T-helper 1 cell treated with Interleukin-12 subunit alpha and Interleukin-12 subunit beta and Interleukin-4 antibody, amounts not matched to agents 30 μg/mL and 1 μg/mL, for 36 hours (primary cell): Measurements from ENCODE around the gene UTP11.
"Not testable (repeated sequence)": the region's sequence is repeated elsewhere in the genome, so short reads cannot be mapped to it uniquely, and the experiment has no call there.

Experiments used
- H3K27ac Mint-ChIP-seq: one replicate; pipeline ENCODE4 v1.8.0; 2021; ENCODE audit warnings: mild to moderate bottlenecking, mixed read lengths
- H3K27me3 Mint-ChIP-seq: one replicate; pipeline ENCODE4 v1.8.0; 2021; ENCODE audit warnings: low read depth, mixed read lengths
- H3K36me3 Mint-ChIP-seq: one replicate; pipeline ENCODE4 v1.8.0; 2021; ENCODE audit warnings: low read depth, mixed read lengths
- H3K4me1 Mint-ChIP-seq: one replicate; pipeline ENCODE4 v1.8.0; 2021; ENCODE audit warnings: low read depth, mixed read lengths
- H3K4me3 Mint-ChIP-seq: one replicate; pipeline ENCODE4 v1.8.0; 2021; ENCODE audit warnings: mild to moderate bottlenecking, moderate library complexity, mixed read lengths
- H3K9me3 Mint-ChIP-seq: one replicate; pipeline ENCODE4 v1.8.0; 2021; ENCODE audit warnings: mixed read lengths

Gene UTP11

DNA sequence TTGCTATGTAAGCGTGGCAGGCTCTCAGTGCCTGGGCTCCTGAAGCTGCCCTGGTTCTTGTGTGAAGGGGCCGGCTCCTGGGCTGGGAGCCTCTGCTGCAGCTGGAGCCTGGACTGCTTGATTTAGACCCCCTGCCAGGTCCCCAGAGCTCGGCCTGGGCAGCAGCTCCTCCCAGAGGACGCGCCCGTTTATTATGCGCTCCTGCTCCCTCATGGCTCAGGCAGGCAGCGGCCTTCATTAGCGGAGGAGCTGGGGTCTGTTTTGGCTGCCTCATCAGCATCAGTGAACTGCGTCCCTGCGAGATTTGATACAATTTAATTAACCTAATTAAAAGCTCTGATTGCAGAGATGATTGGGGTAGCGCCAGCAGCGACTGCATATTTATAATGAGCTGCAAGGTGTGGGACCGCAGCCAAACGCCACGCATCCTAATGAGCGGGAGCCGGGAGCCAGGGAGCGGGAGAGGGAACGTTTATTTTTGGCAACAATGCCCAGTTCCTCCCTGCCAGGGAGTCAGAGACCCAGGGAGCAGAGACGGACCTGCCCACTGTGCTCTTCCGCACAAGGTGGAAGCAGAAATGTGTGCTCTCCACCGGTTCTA, 16.6 kb downstream of the UTP11 start:
- peaks cover 37% of the 10 kb centered on the region for H3K4me1 Mint-ChIP-seq

GRCh38 chr1:38029685-38030511, 17.4 kb downstream of the UTP11 start:
- H3K27ac Mint-ChIP-seq: peak overlapping the region; percentile 62
- no peaks in the 10 kb centered on the region for H3K27me3 Mint-ChIP-seq
- H3K36me3 Mint-ChIP-seq: peaks cover 6% of the 10 kb centered on the region
- H3K4me1 Mint-ChIP-seq: peaks cover 37% of the 10 kb centered on the region
- H3K9me3 Mint-ChIP-seq: no peaks in the 10 kb centered on the region
- peak overlapping the region; percentile 63 for H3K4me3 Mint-ChIP-seq

More for the DNA sequence above, 16.6 kb downstream of the UTP11 start:
- Mint-ChIP-seq H3K9me3 (no peaks in the 10 kb centered on the region), H3K27me3 (no peaks in the 10 kb centered on the region), H3K4me3 (no peak overlapping the region), H3K27ac (no peak overlapping the region), H3K36me3 (peaks cover 8% of the 10 kb centered on the region)

DNA sequence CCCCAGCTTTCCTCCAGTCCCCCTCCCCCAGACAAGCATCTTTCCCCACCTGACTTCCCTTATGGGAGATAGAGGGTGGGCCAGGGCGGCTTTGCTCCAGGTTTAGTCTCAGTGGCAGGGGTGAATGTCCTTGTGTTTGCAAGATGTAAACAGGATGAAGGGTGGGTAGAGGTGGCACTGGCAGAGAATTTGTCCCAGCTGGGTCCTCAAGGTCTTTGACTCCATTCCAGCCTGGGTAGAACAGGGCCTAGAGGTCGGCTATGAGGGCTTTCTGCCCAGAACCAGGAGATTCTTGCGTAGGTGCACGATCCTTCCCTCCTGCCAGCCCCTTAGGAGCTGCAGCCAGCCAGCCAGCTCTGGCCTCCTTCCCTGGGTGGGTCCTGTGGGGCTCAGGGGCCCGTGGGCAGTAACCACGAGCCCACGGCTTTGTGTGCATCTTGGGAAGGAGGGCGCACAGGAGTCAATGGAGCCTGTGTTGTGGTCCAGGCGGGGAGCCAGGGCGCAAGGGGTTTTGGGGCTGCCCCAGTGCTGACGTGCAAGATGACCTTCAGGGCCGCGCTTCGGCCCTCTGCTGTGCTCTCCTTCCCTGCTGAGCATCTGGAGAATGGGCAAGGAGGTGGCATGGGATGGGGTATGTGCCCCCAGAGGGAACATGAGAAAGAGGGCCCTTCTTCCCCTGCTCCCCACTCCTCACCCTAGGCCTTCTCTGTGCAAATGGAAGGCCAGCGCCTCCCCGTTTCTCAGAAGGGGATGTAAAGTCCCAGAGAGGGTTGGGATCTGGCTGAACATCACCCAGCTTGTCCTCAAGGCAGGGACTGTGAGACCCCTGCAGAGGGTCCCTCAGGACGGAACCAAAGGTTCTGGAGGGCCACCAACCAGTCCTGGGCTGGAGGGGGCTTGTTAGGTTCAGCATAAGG, 18.3 kb downstream of the UTP11 start:
- peak overlapping the region; percentile 55 for H3K27ac Mint-ChIP-seq

DNA sequence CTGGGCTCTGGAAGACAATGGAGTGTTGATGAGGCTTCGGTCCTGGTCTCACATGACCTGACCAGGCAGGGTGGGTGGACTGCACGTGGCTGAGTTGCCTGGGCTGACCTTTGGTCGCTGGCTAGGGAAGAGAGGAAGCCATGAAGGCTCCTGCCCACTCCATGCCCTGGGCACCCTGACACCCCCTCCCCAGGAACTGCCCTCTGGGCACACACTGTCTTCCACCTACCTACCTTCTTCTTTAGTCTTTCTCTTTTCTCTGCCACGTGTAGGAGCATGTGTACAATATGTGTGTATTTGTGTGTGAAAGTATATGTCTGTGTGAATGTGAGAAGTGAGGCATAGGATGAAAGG, 19.0 kb downstream of the UTP11 start:
- no peak overlapping the region for H3K27ac Mint-ChIP-seq
- peaks cover 33% of the 10 kb centered on the region for H3K4me1 Mint-ChIP-seq
- no peaks in the 10 kb centered on the region for H3K27me3 Mint-ChIP-seq
- no peaks in the 10 kb centered on the region for H3K36me3 Mint-ChIP-seq
- no peak overlapping the region for H3K4me3 Mint-ChIP-seq
- H3K9me3 Mint-ChIP-seq: no peaks in the 10 kb centered on the region

More for the DNA sequence above, 18.3 kb downstream of the UTP11 start:
- peak overlapping the region; percentile 31 for H3K4me3 Mint-ChIP-seq
- H3K27me3 Mint-ChIP-seq: no peaks in the 10 kb centered on the region
- H3K4me1 Mint-ChIP-seq: peaks cover 37% of the 10 kb centered on the region
- H3K36me3 Mint-ChIP-seq: peaks cover 2% of the 10 kb centered on the region
- no peaks in the 10 kb centered on the region for H3K9me3 Mint-ChIP-seq

- H3K9me3 Mint-ChIP-seq, H3K36me3 Mint-ChIP-seq, H3K4me3 Mint-ChIP-seq, H3K27ac Mint-ChIP-seq, H3K27me3 Mint-ChIP-seq: not testable (repeated sequence)
- H3K4me1 Mint-ChIP-seq: peaks cover 23% of the 10 kb centered on the region
These were observed 20.5 kb downstream of the UTP11 start for GRCh38 chr1:38032992-38033391.

- Mint-ChIP-seq H3K27me3 (peaks cover 3% of the 10 kb centered on the region), H3K4me1 (peaks cover 10% of the 10 kb centered on the region), H3K9me3 (no peaks in the 10 kb centered on the region), H3K4me3 (no peak overlapping the region), H3K27ac (no peak overlapping the region), H3K36me3 (no peaks in the 10 kb centered on the region)
These were observed 22.3 kb downstream of the UTP11 start for GRCh38 chr1:38034871-38035270.

DNA sequence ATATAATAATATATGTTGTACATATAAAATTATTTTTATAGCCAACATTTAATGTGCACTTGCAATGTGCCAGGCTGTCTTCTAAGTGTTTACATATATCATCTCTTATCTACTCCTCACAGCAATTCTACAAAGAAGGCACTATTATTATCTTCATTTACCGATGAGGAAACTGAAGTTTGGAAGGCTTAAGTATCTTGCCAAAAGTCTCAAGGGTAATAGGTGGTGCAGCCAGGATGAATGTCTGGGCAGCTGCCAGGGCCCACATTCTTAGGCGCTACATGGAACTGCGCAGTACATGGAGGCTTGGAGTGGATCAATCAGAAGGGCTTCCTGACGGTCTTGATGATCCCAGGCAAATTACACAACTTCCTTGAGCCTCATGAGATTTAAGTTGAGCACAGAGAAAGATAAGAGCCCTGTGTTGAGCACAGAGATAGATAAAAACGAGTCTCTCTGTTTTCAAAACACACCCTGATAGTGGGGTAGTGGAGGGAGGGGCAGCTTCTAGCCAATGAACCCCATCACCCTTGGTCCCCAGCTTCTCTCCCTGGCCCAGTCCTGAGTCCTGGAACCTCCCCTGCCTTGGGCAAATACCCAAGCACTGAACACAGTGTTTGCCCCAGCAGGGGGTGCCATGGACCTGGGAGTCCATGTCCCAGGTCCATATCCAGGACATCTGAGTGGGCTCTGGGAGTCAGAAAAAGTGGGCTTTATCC, 24.8 kb downstream of the UTP11 start:
- H3K27ac Mint-ChIP-seq: no peak overlapping the region
- no peak overlapping the region for H3K4me3 Mint-ChIP-seq
- H3K9me3 Mint-ChIP-seq: no peaks in the 10 kb centered on the region
- H3K36me3 Mint-ChIP-seq: no peaks in the 10 kb centered on the region
- H3K4me1 Mint-ChIP-seq: no peaks in the 10 kb centered on the region
- peaks cover 25% of the 10 kb centered on the region for H3K27me3 Mint-ChIP-seq

DNA sequence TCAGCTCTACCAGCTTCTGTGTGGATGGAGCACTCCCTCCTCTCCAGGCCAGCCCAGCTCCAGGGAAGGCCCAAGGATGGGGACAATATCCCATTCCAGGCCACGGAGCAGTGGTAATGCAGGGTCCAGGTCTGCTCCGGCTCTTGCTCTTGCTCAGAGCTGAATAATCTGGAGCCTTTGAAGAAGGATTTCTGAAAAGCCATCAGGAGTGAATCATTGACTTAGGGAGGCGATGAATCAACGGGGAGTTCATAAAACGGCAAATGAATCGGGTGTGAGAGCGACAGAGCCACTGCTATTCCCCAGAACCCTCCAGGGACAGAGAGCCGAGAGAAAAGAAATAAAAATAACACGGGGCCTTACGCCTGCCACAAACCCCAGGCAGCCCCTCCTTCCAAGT, 26.3 kb downstream of the UTP11 start:
- no peaks in the 10 kb centered on the region for H3K36me3 Mint-ChIP-seq
- no peak overlapping the region for H3K27ac Mint-ChIP-seq
- peaks cover 40% of the 10 kb centered on the region for H3K27me3 Mint-ChIP-seq
- H3K4me1 Mint-ChIP-seq: no peaks in the 10 kb centered on the region
- no peak overlapping the region for H3K4me3 Mint-ChIP-seq
- H3K9me3 Mint-ChIP-seq: no peaks in the 10 kb centered on the region

DNA sequence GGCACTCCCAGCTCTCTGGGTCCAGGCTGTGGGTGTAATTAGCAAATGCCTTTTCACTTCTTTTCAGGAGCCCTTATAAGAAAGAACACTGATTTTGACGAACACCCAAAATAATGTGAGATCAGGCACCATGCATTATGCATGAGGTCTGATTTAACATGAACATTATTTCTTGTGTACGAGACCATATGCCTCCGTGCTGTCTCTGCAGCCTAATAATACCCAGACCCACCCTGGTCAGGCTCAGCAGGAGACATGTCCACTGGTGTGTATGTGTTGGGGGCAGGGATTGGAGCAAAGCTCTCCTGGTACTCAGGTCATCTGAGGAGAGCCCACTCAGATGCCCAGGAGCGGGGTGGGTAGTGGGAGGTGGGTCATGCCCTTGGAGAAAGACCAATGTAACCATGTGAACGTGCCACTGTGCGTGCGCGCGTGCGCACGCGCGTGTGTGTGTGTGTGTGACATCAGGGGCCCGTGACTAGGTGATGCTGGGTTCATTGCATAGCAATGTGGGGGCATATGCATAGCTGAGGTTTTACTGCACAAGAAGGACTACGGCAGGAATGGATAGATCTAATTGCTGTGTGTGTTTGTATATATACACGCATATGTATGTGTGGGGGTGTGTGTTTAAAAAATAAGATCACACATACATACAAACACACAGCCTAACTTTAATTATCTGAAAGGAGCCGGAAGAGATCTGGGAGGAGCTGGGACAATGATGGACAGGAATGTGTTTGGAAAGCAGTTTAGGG, 27.0 kb downstream of the UTP11 start:
- no peak overlapping the region for H3K4me3 Mint-ChIP-seq
- H3K27me3 Mint-ChIP-seq: peaks cover 45% of the 10 kb centered on the region
- no peaks in the 10 kb centered on the region for H3K9me3 Mint-ChIP-seq
- H3K27ac Mint-ChIP-seq: no peak overlapping the region
- H3K4me1 Mint-ChIP-seq: no peaks in the 10 kb centered on the region
- no peaks in the 10 kb centered on the region for H3K36me3 Mint-ChIP-seq

DNA sequence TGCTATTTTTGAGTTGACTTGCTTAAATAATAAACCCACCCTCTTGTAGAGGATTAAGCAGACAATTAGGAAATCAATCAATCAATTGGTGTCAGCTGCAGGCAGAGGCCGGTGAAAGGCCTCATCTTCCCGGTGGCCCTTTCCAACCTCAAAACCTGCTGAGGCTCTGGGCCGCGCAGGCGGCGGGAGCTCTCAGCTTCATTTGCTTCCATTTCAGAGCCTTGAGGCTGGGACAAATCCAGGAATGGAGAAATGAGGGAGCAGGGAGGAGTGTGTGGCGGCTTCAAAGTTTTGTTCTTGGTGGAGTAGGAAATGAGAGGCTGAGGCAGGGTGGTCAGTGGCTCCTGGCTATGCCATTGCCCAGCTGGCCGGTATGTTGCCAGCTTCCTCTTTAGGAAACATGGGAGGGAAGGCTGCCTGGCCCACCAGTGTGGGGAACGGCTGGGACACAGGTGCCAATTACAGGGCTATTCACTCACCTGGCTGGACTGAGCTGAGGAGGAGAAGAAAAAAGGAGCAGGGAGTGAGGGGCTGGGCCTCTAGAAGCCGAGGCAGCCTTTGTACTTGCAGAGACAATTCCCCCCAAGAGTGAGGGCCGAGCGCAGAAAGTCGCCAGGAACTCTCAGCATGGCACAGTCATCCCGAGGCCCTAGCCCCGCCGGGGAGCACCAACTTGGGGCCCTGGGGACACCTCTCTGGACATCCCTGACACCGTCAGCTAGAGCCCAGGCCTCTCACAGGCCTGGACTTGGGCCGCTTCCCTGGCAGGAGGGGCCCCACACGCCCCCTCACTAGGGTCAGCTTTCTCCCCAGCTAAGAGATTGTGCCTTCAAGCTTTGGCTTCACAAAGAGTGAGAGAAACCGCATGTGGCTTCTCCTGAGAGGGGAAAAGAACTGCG, 29.7 kb downstream of the UTP11 start:
- Mint-ChIP-seq H3K36me3 (no peaks in the 10 kb centered on the region), H3K27me3 (peaks cover 53% of the 10 kb centered on the region), H3K4me3 (no peak overlapping the region), H3K4me1 (no peaks in the 10 kb centered on the region), H3K9me3 (no peaks in the 10 kb centered on the region), H3K27ac (no peak overlapping the region)

GRCh38 chr1:38043036-38043747, 30.7 kb downstream of the UTP11 start:
- no peaks in the 10 kb centered on the region for H3K4me1 Mint-ChIP-seq
- no peak overlapping the region for H3K27ac Mint-ChIP-seq
- H3K4me3 Mint-ChIP-seq: peak overlapping the region; percentile 9
- no peaks in the 10 kb centered on the region for H3K9me3 Mint-ChIP-seq
- no peaks in the 10 kb centered on the region for H3K36me3 Mint-ChIP-seq
- peaks cover 63% of the 10 kb centered on the region for H3K27me3 Mint-ChIP-seq
